ENCODE data around the gene MRPS5. TPM values are rescaled to one million over a fixed set of nuclear protein-coding genes. Genes with fewer than 3 reads are reported as not detected.

The MRPS5 gene
- total and polyA plus RNA-seq, 2 donors (not counting 1 experiment from before 2014, with no cell fraction given): 46.3 to 48.0 TPM

DNA sequence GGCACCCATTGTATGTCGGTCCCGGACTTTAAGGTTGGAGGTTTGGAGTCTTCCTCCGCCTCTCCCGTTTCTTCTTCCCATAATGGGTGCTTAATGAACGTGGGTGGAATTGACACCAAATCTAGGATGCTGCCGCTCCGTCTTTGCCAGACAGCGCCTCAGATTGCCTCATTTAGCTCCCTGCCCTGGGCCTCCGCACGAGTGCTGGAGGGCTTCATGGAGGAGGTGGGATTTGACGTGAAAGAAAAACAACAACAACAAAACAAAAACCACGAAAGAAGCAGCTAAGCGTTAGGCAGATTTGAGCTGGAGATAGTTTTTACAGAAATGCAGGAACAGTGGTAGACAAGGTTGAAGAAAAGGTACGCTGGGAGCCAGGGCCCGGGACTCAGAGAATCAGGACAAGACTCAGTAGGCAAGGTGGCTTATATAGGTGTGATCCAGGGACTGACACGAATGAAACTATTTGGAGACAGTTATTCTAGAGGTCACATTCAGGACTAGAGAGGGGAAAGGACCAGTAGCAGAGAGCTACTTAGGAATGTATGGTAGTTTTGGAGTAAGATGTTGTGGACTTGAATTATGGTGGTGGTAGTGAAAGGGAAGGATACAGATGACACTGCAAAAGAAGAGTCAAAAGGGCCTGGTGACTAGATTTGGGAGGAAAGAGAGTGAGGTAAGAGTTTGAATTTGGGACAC lies 44.6 kb upstream of the MRPS5 start:
- H3K4me2 ChIP-seq (replicated peaks; ENCODE audit: low read depth, low read length, poor library complexity, severe bottlenecking): peak overlapping the region; percentile 90
- 31% methylated on average over 5 of the region's 16 CpGs for WGBS (ENCODE audit: insufficient coverage)
- H3K4me3 ChIP-seq (ENCODE audit: control extremely low read depth in 1 of 5, extremely low read depth in 1 of 5, insufficient read depth in 1 of 5, low read depth in 2 of 5, low read length in 4 of 5): peak overlapping the region; percentile 70 to 96 (median 94)
- Mint-ChIP-seq H3K4me1 (peaks cover 28% of the 10 kb centered on the region), H3K27ac (peak overlapping the region; percentile 98), H3K27me3 (no peaks in the 10 kb centered on the region), H3K4me3 (peak overlapping the region; percentile 97), H3K9me3 (ENCODE audit: insufficient read depth) (no peaks in the 10 kb centered on the region)
- intact Hi-C loops (cut with micrococcal nuclease): no loop called here
- H3K27me3 ChIP-seq (replicated peaks in 1 of 4; ENCODE audit: control extremely low read depth in 1 of 4, control insufficient read depth in 3 of 4, insufficient read depth in 4 of 4, low read length in 3 of 4): no peaks in the 10 kb centered on the region
- H2AFZ ChIP-seq (ENCODE audit: insufficient read depth, low read depth, low read length, poor library complexity, severe bottlenecking): peak overlapping the region; percentile 91
- TF ChIP-seq EZH2 (IDR thresholded peaks at IDR 0.05; ENCODE audit: borderline replicate concordance, insufficient read depth, low read depth, low read length, poor library complexity, severe bottlenecking): no peak
- TF ChIP-seq, protein P1, sequence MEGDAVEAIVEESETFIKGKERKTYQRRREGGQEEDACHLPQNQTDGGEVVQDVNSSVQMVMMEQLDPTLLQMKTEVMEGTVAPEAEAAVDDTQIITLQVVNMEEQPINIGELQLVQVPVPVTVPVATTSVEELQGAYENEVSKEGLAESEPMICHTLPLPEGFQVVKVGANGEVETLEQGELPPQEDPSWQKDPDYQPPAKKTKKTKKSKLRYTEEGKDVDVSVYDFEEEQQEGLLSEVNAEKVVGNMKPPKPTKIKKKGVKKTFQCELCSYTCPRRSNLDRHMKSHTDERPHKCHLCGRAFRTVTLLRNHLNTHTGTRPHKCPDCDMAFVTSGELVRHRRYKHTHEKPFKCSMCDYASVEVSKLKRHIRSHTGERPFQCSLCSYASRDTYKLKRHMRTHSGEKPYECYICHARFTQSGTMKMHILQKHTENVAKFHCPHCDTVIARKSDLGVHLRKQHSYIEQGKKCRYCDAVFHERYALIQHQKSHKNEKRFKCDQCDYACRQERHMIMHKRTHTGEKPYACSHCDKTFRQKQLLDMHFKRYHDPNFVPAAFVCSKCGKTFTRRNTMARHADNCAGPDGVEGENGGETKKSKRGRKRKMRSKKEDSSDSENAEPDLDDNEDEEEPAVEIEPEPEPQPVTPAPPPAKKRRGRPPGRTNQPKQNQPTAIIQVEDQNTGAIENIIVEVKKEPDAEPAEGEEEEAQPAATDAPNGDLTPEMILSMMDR (IDR thresholded peaks at IDR 0.05): no peak
- POLR2A ChIA-PET: interaction anchor here (1.5 kb wide), 1 partner anchor 45 kb away, joined by 4 read pairs; the partner anchor contains the start of gene MRPS5
- DNase-seq (no peak), ATAC-seq (ENCODE audit: low read depth) (no peak)
- H3K9ac ChIP-seq (ENCODE audit: low read length): peak overlapping the region; percentile 82
- H3K9me3 ChIP-seq (ENCODE audit: control extremely low read depth in 1 of 3, control insufficient read depth in 2 of 3, insufficient read depth in 1 of 3, low read length in 2 of 3): no peaks in the 10 kb centered on the region
- peaks cover 43% of the 10 kb centered on the region for H3K79me2 ChIP-seq (ENCODE audit: control insufficient read depth, insufficient read depth, low read length)
- peaks cover 11 to 16% of the 10 kb centered on the region in 2 donors for H3K4me1 ChIP-seq (ENCODE audit: control insufficient read depth in 2 of 2, insufficient read depth in 2 of 2, low read length in 2 of 2)
- peak overlapping the region; percentile 80 to 91 for H3K27ac ChIP-seq (ENCODE audit: low read length in 2 of 2)
- H3K36me3 ChIP-seq (replicated peaks in 1 of 2; ENCODE audit: control extremely low read depth in 1 of 2, control insufficient read depth in 1 of 2, extremely low read depth in 1 of 2, insufficient read depth in 2 of 2, low read length in 1 of 2): no peaks in the 10 kb centered on the region
- CTCF ChIA-PET: interaction anchor here (1.7 to 2.7 kb wide), 2 partner anchors 40 to 45 kb away, joined by 4 to 14 read pairs; partner anchors contain the start of gene MRPS5
- no peaks in the 10 kb centered on the region for H4K20me1 ChIP-seq (ENCODE audit: control insufficient read depth, insufficient read depth, low read length, poor library complexity, severe bottlenecking)

Data from B cell (primary cell).